Upper lobe of left lung (tissue), 4 donors: ENCODE results near the gene CNGB1.

Experiments
- EP300 ChIP-seq, 4 donors: sonication (generic); formaldehyde crosslinking; IDR thresholded peaks; one replicate each; pipeline ENCODE4 v1.5.1; 2017; ENCODE audit warnings: antibody characterized with exemption in 4 of 4, control low read depth in 2 of 4
- POLR2A ChIP-seq, 4 donors: fragments of 450-650 bp; IDR thresholded peaks; one replicate each; pipeline ENCODE4 v1.5.1; 2016 to 2017; ENCODE audit warnings: antibody characterized with exemption in 4 of 4, mild to moderate bottlenecking in 2 of 4
- POLR2AphosphoS5 ChIP-seq, 2 donors: sonication (generic); formaldehyde crosslinking; IDR thresholded peaks; one replicate each; pipeline ENCODE4 v1.5.1; 2017; ENCODE audit warnings: antibody characterized with exemption in 2 of 2
- TF ChIP-seq, protein P1 (sequence below), 6 experiments: fragments of 450-650 bp in 4 of 6; fragments of 200-600 bp in 2 of 6; sonication (generic) in 2 of 6; IDR thresholded peaks; one replicate each; pipeline ENCODE4 v1.5.1; 2016 to 2019; ENCODE audit warnings: antibody characterized with exemption in 6 of 6

DNA sequence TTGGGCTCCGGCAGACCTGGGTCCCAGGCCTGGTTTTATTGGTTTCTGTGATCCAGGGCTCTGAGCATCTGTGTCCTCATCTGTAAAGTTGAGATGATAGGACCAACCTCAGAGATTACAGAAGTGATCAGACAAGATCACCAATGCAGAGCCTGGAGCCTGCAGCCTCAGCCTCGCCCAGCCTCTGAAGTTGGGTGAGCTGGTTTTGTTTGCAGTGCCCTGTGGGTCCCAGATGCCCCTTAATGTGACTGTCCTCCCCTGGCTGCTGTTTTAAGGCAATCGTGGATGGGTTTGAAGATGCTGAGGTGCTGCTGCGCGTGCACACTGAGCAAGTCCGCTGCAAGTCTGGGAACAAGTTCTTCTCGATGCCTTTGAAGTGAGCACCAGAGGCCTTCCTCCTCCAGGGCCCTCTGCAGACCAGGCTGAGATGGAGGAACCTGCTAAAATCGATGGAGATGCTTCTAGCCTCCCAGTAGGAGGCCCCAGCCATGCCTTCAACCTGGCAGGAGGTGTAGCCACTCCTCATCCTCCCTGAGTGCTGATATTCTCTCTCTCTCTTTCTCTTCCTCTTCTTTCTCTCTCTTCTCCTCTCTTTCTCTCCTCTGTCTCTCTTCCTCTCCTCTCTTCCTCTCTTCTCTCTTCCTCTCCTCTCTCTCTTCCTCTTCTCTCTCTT, 49.1 kb upstream of the CNGB1 start:
- TF ChIP-seq, protein P1, sequence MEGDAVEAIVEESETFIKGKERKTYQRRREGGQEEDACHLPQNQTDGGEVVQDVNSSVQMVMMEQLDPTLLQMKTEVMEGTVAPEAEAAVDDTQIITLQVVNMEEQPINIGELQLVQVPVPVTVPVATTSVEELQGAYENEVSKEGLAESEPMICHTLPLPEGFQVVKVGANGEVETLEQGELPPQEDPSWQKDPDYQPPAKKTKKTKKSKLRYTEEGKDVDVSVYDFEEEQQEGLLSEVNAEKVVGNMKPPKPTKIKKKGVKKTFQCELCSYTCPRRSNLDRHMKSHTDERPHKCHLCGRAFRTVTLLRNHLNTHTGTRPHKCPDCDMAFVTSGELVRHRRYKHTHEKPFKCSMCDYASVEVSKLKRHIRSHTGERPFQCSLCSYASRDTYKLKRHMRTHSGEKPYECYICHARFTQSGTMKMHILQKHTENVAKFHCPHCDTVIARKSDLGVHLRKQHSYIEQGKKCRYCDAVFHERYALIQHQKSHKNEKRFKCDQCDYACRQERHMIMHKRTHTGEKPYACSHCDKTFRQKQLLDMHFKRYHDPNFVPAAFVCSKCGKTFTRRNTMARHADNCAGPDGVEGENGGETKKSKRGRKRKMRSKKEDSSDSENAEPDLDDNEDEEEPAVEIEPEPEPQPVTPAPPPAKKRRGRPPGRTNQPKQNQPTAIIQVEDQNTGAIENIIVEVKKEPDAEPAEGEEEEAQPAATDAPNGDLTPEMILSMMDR (IDR thresholded peaks at IDR 0.05) = no peak
- TF ChIP-seq EP300 (IDR thresholded peaks at IDR 0.05) = no peak
- no peak for TF ChIP-seq POLR2A (IDR thresholded peaks at IDR 0.05)
- TF ChIP-seq POLR2AphosphoS5 (IDR thresholded peaks at IDR 0.05) = no peak
